Esophagus squamous epithelium (tissue), 5 donors: ENCODE results near the gene RAB44. TPM values are rescaled to one million over a fixed set of nuclear protein-coding genes. Genes with fewer than 3 reads are reported as not detected.

ENCODE experiments used
- DNase-seq: peaks from one replicate; lab custom pipeline; 2025; lab: John Stamatoyannopoulos, UW
- H3K27ac ChIP-seq, 4 donors: fragments of 200-600 bp; sonication (generic); one replicate each; pipeline ENCODE4 v1.5.1; 2016 to 2019; ENCODE audit warnings: mild to moderate bottlenecking in 1 of 4
- H3K27me3 ChIP-seq, 4 donors: fragments of 200-600 bp; sonication (generic); 1 replicate in 3 of 4; 2 replicates in 1 of 4; pipeline versions ENCODE4 v1.5.1 to v1.6.0; 2017 to 2021; ENCODE audit warnings: antibody characterized with exemption in 1 of 4
- H3K36me3 ChIP-seq, 3 donors: fragments of 200-600 bp; sonication (generic); one replicate each; pipeline ENCODE4 v1.5.1; 2016 to 2019
- H3K4me1 ChIP-seq, 3 donors: fragments of 200-600 bp; sonication (generic); one replicate each; pipeline ENCODE4 v1.5.1; 2017 to 2019
- H3K4me3 ChIP-seq, 4 donors: fragments of 200-600 bp; sonication (generic); 1 replicate in 3 of 4; 2 replicates in 1 of 4; pipeline ENCODE4 v1.5.1; 2016 to 2019; ENCODE audit warnings: mild to moderate bottlenecking in 2 of 4, moderate library complexity in 1 of 4
- H3K9me3 ChIP-seq, 3 donors: fragments of 200-600 bp; sonication (generic); one replicate each; pipeline ENCODE4 v1.5.1; 2016 to 2019
- CTCF ChIP-seq, 6 experiments: fragments of 450-650 bp in 4 of 6; fragments of 200-600 bp in 2 of 6; sonication (generic) in 2 of 6; IDR thresholded peaks; one replicate each; pipeline ENCODE4 v1.5.1; 2016 to 2019; ENCODE audit warnings: antibody characterized with exemption in 6 of 6, mild to moderate bottlenecking in 4 of 6, moderate library complexity in 4 of 6
- POLR2A ChIP-seq, 4 donors: fragments of 450-650 bp; IDR thresholded peaks; one replicate each; pipeline ENCODE4 v1.6.1; 2017; ENCODE audit warnings: antibody characterized with exemption in 4 of 4, mild to moderate bottlenecking in 4 of 4, moderate library complexity in 3 of 4
- WGBS, 2 donors: methylation state at CpG; one replicate each; pipeline ENCODE4 v1.1.5; 2018; 5-methylcytosine and 5-hydroxymethylcytosine counted together
- intact Hi-C: fragments of 100-400 bp; cut with DNase I; formaldehyde crosslinking; loops from one replicate; pipeline ENCODE4 v1.15.0; 2022
- total RNA-seq, 4 donors: library from RNA; depleted of rRNA; stranded (reverse); fragments of >200 nt; gene quantifications; one replicate each; pipeline ENCODE4 v1.1.0, GENCODE V29; 2016
- donor health status: DM: yes; HTN: yes; CAD: no.

The RAB44 gene
- total RNA-seq, 4 donors from 2014 or later = 0.11 to 0.76 (median 0.18) TPM; not detected in 1

DNA sequence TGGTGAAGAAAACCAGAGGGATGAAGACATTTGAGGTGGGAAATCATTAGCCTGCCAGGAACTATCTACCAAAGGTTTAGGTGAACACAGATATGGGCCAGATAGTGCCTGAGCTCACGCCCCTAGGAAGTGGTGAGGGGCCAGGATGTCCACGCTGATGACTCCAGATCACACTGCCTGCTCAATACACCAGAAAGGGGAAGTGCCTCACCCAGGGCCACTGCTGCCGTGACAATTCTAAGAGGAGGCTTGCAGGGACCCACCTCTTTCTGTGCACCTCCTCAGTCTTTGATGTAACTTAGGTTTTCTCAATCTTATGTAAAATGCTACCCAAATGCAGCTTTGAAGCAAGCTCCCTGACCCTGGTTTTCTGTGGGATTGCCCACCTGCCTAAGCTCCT, 5.4 kb upstream of the RAB44 start:
- Histone ChIP-seq H3K36me3 (peaks cover 0 to 8% (median 3%) of the 10 kb centered on the region in 3 donors), H3K27me3 (no peaks in the 10 kb centered on the region), H3K9me3 (no peaks in the 10 kb centered on the region), H3K27ac (peak overlapping the region in 3 of 4 donors; percentile 12 to 64 (median 64)), H3K4me3 (no peak overlapping the region), H3K4me1 (peaks cover 12 to 28% (median 12%) of the 10 kb centered on the region in 3 donors)
- no peak for TF ChIP-seq POLR2A (IDR thresholded peaks at IDR 0.05)
- TF ChIP-seq CTCF (IDR thresholded peaks at IDR 0.05) = no peak
- peak; percentile 27 for DNase-seq
- intact Hi-C loops = no loop called here
- 13 to 56% methylated on average over 1 to 3 of the region's 3 CpGs for WGBS, 2 donors

DNA sequence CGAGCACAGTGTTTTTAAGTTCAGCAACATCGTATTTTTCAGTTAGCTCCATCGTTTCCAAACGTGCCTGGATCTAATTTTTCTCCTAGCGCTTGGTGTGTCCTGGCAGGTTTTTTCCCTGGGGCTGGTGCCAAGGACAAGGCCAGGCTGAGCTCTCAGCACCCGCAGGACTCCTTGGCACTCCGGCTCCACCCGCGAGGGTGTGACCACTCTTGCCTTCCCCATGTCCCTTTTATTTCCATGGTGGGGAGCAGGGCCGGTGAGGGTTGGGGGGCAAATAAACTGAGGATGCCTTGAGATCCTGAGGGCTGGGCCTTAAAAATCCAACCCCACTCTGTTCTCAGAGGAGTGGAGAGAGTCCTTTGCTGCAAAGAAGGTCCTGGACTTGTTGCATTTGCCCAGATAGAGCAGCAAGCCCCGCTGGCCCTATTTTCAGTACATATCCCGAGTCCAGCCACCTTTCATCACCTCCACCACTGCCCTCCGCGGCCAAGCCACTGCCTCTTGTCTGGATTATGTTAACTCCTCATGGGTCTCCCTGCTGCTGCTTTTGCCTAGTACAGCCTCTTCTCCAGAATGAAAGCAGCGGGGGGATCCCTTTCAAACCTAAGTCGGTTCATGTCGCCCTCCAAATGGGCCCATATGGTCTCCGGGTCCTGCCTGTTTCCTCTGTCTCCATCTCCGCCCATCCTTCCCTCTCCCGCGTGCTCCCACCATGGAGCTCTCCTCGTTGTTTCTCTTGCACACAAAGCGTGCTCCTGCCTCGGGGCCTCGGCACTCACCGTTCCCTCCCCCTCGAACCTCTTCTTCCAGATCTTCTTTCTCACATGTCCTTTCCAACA, 4.5 kb upstream of the RAB44 start:
- Histone ChIP-seq H3K4me1 (peaks cover 12 to 28% (median 12%) of the 10 kb centered on the region in 3 donors), H3K36me3 (no peaks in the 10 kb centered on the region), H3K27me3 (no peaks in the 10 kb centered on the region), H3K4me3 (no peak overlapping the region), H3K9me3 (no peaks in the 10 kb centered on the region), H3K27ac (peak overlapping the region in 2 of 4 donors; percentile 64)
- WGBS, 2 donors = 57 to 59% methylated on average over 22 to 27 of the region's 27 CpGs
- DNase-seq = no peak
- TF ChIP-seq CTCF (IDR thresholded peaks at IDR 0.05) = no peak
- TF ChIP-seq POLR2A (IDR thresholded peaks at IDR 0.05) = no peak
- intact Hi-C loops = no loop called here

DNA sequence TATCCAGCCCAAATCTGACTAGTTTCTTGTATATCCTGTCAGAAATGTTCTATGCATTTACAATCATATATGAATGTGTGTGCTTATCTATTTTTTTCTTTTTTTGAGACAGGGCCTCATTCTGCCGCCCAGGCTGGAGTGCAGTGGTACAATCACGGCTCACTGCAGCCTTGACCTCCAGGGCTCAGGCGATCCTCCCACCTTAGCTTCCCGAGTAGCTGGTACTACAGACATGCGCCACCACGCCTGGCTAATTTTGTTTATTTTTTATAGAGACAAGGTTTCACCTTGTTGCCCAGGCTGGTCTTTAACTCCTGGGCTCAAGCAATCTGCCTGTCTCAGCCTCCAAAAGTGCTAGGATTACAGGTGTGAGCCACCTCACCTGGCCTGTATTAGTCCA, 3.0 kb upstream of the RAB44 start:
- Histone ChIP-seq H3K4me3 (no peak overlapping the region), H3K9me3 (no peaks in the 10 kb centered on the region), H3K36me3 (no peaks in the 10 kb centered on the region), H3K27me3 (no peaks in the 10 kb centered on the region), H3K27ac (no peak overlapping the region), H3K4me1 (peaks cover 12 to 28% (median 12%) of the 10 kb centered on the region in 3 donors)
- TF ChIP-seq POLR2A (IDR thresholded peaks at IDR 0.05) = no peak
- no peak for TF ChIP-seq CTCF (IDR thresholded peaks at IDR 0.05)
- no peak for DNase-seq
- intact Hi-C loops = no loop called here
- 69 to 85% methylated on average over 6 of the region's 6 CpGs for WGBS, 2 donors

- H3K4me1 ChIP-seq = peaks cover 12 to 28% (median 12%) of the 10 kb centered on the region in 3 donors
- H3K27me3 ChIP-seq = no peaks in the 10 kb centered on the region
- TF ChIP-seq CTCF (IDR thresholded peaks at IDR 0.05) (no peak), POLR2A (IDR thresholded peaks at IDR 0.05) (no peak)
- H3K27ac ChIP-seq = no peak overlapping the region
- WGBS, 2 donors = 62 to 69% methylated on average over 2 of the region's 2 CpGs
- H3K36me3 ChIP-seq = no peaks in the 10 kb centered on the region
- intact Hi-C loops = no loop called here
- H3K4me3 ChIP-seq = no peak overlapping the region
- H3K9me3 ChIP-seq = no peaks in the 10 kb centered on the region
- no peak for DNase-seq
Measured at GRCh38 chr6:36695414-36695813, 2.2 kb upstream of the RAB44 start.

GRCh38 chr6:36698196-36698595, 570 bp downstream of the RAB44 start:
- Histone ChIP-seq H3K4me1 (peaks cover 5 to 18% (median 11%) of the 10 kb centered on the region in 3 donors), H3K27ac (no peak overlapping the region), H3K36me3 (no peaks in the 10 kb centered on the region), H3K27me3 (no peaks in the 10 kb centered on the region), H3K4me3 (no peak overlapping the region), H3K9me3 (no peaks in the 10 kb centered on the region)
- intact Hi-C loops = no loop called here
- no peak for DNase-seq
- 91 to 100% methylated on average over 1 to 4 of the region's 6 CpGs for WGBS, 2 donors
- no peak for TF ChIP-seq POLR2A (IDR thresholded peaks at IDR 0.05)
- no peak for TF ChIP-seq CTCF (IDR thresholded peaks at IDR 0.05)
